Measurements from ENCODE around the gene ZFP62.

GRCh38 chr5:180799194-180799593 is 61.9 kb downstream of the ZFP62 start:
- peak in 4 of 6 experiments; percentile 31 to 46 (median 36) for TF ChIP-seq CTCF (IDR thresholded peaks at IDR 0.05)
- no peak for TF ChIP-seq POLR2A (IDR thresholded peaks at IDR 0.05)

Measured in thyroid gland (tissue), 4 donors.